H1 (cell line): ENCODE results near the gene AIG1. TPM values are rescaled to one million over a fixed set of nuclear protein-coding genes. Genes with fewer than 3 reads are reported as not detected.

Experiments used
- CTCF ChIA-PET: fragments of 300-600 bp; sonication (Branson Sonifier 250); formaldehyde crosslinking; loops from one replicate; lab custom pipeline; 2021; ENCODE audit not compliant: partially characterized antibody; lab: Charles Lee
- POLR2A ChIA-PET: fragments of 300-600 bp; sonication (Branson Sonifier 250); formaldehyde crosslinking; loops from one replicate; lab custom pipeline; 2021; ENCODE audit warnings: inconsistent platforms; ENCODE audit not compliant: partially characterized antibody; lab: Charles Lee
- DNase-seq, 2 experiments: peaks; one replicate each; pipeline versions ENCODE4 v3.0.0 to v3.0.0-alpha.2; 2010 to 2022; ENCODE audit warnings: low spot score in 2 of 2, low read depth in 1 of 2, mixed read lengths in 1 of 2
- FAIRE-seq: peaks from 2 replicates; lab custom pipeline; 2011; peaks lifted over from hg19 to GRCh38; lab: Jason Lieb, UNC
- H2AFZ ChIP-seq: 2 replicates; pipeline ENCODE4 v1.8.1; 2012; ENCODE audit warnings: low read length, inconsistent platforms
- H2AK5ac ChIP-seq: 2 replicates; pipeline ENCODE4 v1.6.1; 2013; ENCODE audit warnings: low read depth, low read length
- H2BK120ac ChIP-seq: replicated peaks from 2 replicates; pipeline ENCODE3; 2013; ENCODE audit warnings: low read depth, low read length, inconsistent platforms
- H2BK12ac ChIP-seq: 2 replicates; pipeline ENCODE4 v1.6.1; 2013; ENCODE audit warnings: low read depth, low read length
- H2BK15ac ChIP-seq: 2 replicates; pipeline ENCODE4 v1.6.1; 2013; ENCODE audit warnings: low read length
- H2BK20ac ChIP-seq: 2 replicates; pipeline ENCODE4 v1.6.1; 2013; ENCODE audit warnings: low read length
- H2BK5ac ChIP-seq: 2 replicates; pipeline ENCODE4 v1.6.1; 2013; ENCODE audit warnings: low read depth, low read length
- H3K14ac ChIP-seq: 2 replicates; pipeline ENCODE4 v1.6.1; 2013; ENCODE audit warnings: inconsistent platforms; ENCODE audit not compliant: insufficient read length
- H3K18ac ChIP-seq: 2 replicates; pipeline ENCODE4 v1.6.1; 2013; ENCODE audit warnings: low read length; ENCODE audit errors: extremely low read depth
- H3K23ac ChIP-seq: 2 replicates; pipeline ENCODE4 v1.6.1; 2013; ENCODE audit warnings: inconsistent platforms; ENCODE audit not compliant: insufficient read length
- H3K23me2 ChIP-seq: 2 replicates; pipeline ENCODE4 v1.6.1; 2013; ENCODE audit warnings: low read depth, low read length
- H3K27ac ChIP-seq: 2 replicates; pipeline ENCODE4 v1.6.1; 2011; ENCODE audit warnings: low read depth, low read length, inconsistent platforms
- H3K27me3 ChIP-seq, 4 experiments: replicated peaks in 1 of 4; 1 replicate in 1 of 4; 2 replicates in 3 of 4; pipeline versions ENCODE4 v1.6.1 to v1.8.1; 2011 to 2013; ENCODE audit warnings: low read length in 3 of 4, mild to moderate bottlenecking in 3 of 4, inconsistent platforms in 2 of 4, mixed read lengths in 2 of 4, moderate library complexity in 1 of 4; ENCODE audit not compliant: control insufficient read depth in 3 of 4, insufficient read depth in 3 of 4; ENCODE audit errors: extremely low read depth in 1 of 4
- H3K36me3 ChIP-seq, 4 experiments: 2 replicates each; pipeline versions ENCODE4 v1.6.1 to v1.8.1; 2011 to 2013; ENCODE audit warnings: mild to moderate bottlenecking in 4 of 4, low read length in 3 of 4, moderate library complexity in 2 of 4, control low read depth in 1 of 4, inconsistent platforms in 1 of 4; ENCODE audit not compliant: insufficient read depth in 4 of 4, control insufficient read depth in 2 of 4
- H3K4ac ChIP-seq: replicated peaks from 2 replicates; pipeline ENCODE3; 2013; ENCODE audit warnings: low read length, low read depth, mixed read lengths, inconsistent platforms; ENCODE audit not compliant: insufficient read length
- H3K4me1 ChIP-seq, 4 experiments: replicated peaks in 1 of 4; 1 replicate in 1 of 4; 2 replicates in 3 of 4; pipeline versions ENCODE4 v1.6.1 to v1.8.1; 2011 to 2013; ENCODE audit warnings: low read length in 3 of 4, inconsistent platforms in 2 of 4, mixed read lengths in 1 of 4; ENCODE audit not compliant: insufficient read depth in 4 of 4, control insufficient read depth in 3 of 4
- H3K4me2 ChIP-seq, 2 experiments: 2 replicates each; pipeline versions ENCODE4 v1.6.1 to v1.8.1; 2011 to 2013; ENCODE audit warnings: low read depth in 2 of 2, low read length in 2 of 2, control low read depth in 1 of 2, inconsistent platforms in 1 of 2, mild to moderate bottlenecking in 1 of 2; ENCODE audit not compliant: insufficient read depth in 1 of 2
- H3K4me3 ChIP-seq, 4 experiments: fragments of 200-600, 300-600 bp in 1 of 4; sonication (generic), shearing (Covaris generic), sonication (Bioruptor Twin) in 1 of 4; 2 replicates each; pipeline versions ENCODE4 v1.5.1 to v1.8.1; 2011 to 2016; ENCODE audit warnings: low read length in 4 of 4, low read depth in 3 of 4, control low read depth in 2 of 4, inconsistent platforms in 2 of 4, mild to moderate bottlenecking in 2 of 4, mixed read lengths in 1 of 4, moderate library complexity in 1 of 4; ENCODE audit not compliant: insufficient read depth in 2 of 4; ENCODE audit errors: extremely low read depth in 1 of 4
- H3K56ac ChIP-seq: replicated peaks from 2 replicates; pipeline ENCODE3; 2013; ENCODE audit warnings: low read depth, mild to moderate bottlenecking, mixed read lengths, low read length, inconsistent platforms; ENCODE audit not compliant: insufficient read length
- H3K79me1 ChIP-seq: 2 replicates; pipeline ENCODE4 v1.6.1; 2013; ENCODE audit warnings: low read depth, low read length, control low read depth
- H3K79me2 ChIP-seq, 2 experiments: 2 replicates each; pipeline versions ENCODE4 v1.6.1 to v1.8.1; 2012 to 2013; ENCODE audit warnings: low read length in 2 of 2, mild to moderate bottlenecking in 2 of 2, inconsistent platforms in 1 of 2; ENCODE audit not compliant: insufficient read depth in 2 of 2, control insufficient read depth in 1 of 2
- H3K9ac ChIP-seq, 4 experiments: replicated peaks in 1 of 4; 1 replicate in 1 of 4; 2 replicates in 3 of 4; pipeline versions ENCODE4 v1.6.1 to v1.8.1; 2011 to 2013; ENCODE audit warnings: low read depth in 3 of 4, low read length in 3 of 4, control low read depth in 2 of 4, mild to moderate bottlenecking in 2 of 4, moderate library complexity in 2 of 4, inconsistent platforms in 1 of 4; ENCODE audit errors: extremely low read depth in 1 of 4
- H3K9me3 ChIP-seq, 2 experiments: 2 replicates each; pipeline versions ENCODE4 v1.6.1 to v1.8.1; 2012 to 2013; ENCODE audit warnings: mild to moderate bottlenecking in 2 of 2, moderate library complexity in 2 of 2, control low read depth in 1 of 2, inconsistent platforms in 1 of 2, low read depth in 1 of 2, low read length in 1 of 2, mixed read lengths in 1 of 2; ENCODE audit not compliant: insufficient read depth in 2 of 2
- H4K20me1 ChIP-seq, 2 experiments: replicated peaks in 1 of 2; 2 replicates each; pipeline versions ENCODE3 to v1.8.1; 2011 to 2013; ENCODE audit warnings: inconsistent platforms in 2 of 2, low read length in 2 of 2, mild to moderate bottlenecking in 1 of 2; ENCODE audit not compliant: insufficient read depth in 2 of 2, control insufficient read depth in 1 of 2
- H4K5ac ChIP-seq: 2 replicates; pipeline ENCODE4 v1.6.1; 2013; ENCODE audit warnings: low read length, low read depth, mixed read lengths, inconsistent platforms; ENCODE audit not compliant: insufficient read length
- H4K8ac ChIP-seq: 2 replicates; pipeline ENCODE4 v1.8.0; 2013; ENCODE audit warnings: mild to moderate bottlenecking, moderate library complexity, low read length, inconsistent platforms; ENCODE audit not compliant: insufficient read depth; ENCODE audit errors: extremely low read depth
- H4K91ac ChIP-seq: replicated peaks from 2 replicates; pipeline ENCODE3; 2013; ENCODE audit warnings: low read length, mixed read lengths, inconsistent platforms; ENCODE audit not compliant: insufficient read length
- BACH1 ChIP-seq: IDR thresholded peaks from 2 replicates; pipeline ENCODE4 v1.6.1; 2012; ENCODE audit warnings: low read length, improper control_type of control experiment
- CHD1 ChIP-seq: IDR thresholded peaks from 2 replicates; pipeline ENCODE4 v1.6.1; 2012; ENCODE audit warnings: low read depth, low read length, improper control_type of control experiment
- CREB1 ChIP-seq: IDR thresholded peaks from 2 replicates; pipeline ENCODE4 v1.6.1; 2012; ENCODE audit warnings: inconsistent platforms
- EP300 ChIP-seq, 2 experiments: IDR thresholded peaks; 1 replicate in 1 of 2; 2 replicates in 1 of 2; pipeline ENCODE4 v1.6.1; 2011 to 2012; ENCODE audit warnings: low read depth in 2 of 2, low read length in 2 of 2, mild to moderate bottlenecking in 2 of 2, borderline replicate concordance in 1 of 2, inconsistent platforms in 1 of 2, moderate library complexity in 1 of 2
- KDM4A ChIP-seq: IDR thresholded peaks from one replicate; pipeline ENCODE4 v1.7.1; 2012; ENCODE audit warnings: low read depth, mild to moderate bottlenecking, moderate library complexity, low read length, inconsistent platforms; ENCODE audit not compliant: severe bottlenecking
- PHF8 ChIP-seq: fragments of 200-600 bp; sonication (generic); conservative IDR thresholded peaks from 2 replicates; pipeline ENCODE4 v1.7.1; 2012; ENCODE audit warnings: low read depth, mild to moderate bottlenecking, inconsistent platforms, low read length, moderate library complexity
- POLR2A ChIP-seq, 2 experiments: IDR thresholded peaks; 1 replicate in 1 of 2; 2 replicates in 1 of 2; pipeline ENCODE4 v1.6.1; 2011; ENCODE audit warnings: low read depth in 2 of 2, low read length in 2 of 2, mild to moderate bottlenecking in 2 of 2; ENCODE audit errors: control extremely low read depth in 1 of 2
- POLR2AphosphoS5 ChIP-seq: IDR thresholded peaks from 2 replicates; pipeline ENCODE4 v1.6.1; 2011; ENCODE audit warnings: low read depth, low read length
- RFX5 ChIP-seq: IDR thresholded peaks from 2 replicates; pipeline ENCODE4 v1.6.1; 2011; ENCODE audit warnings: low read depth, low read length, improper control_type of control experiment, borderline replicate concordance
- RNF2 ChIP-seq: fragments of 200-900, 300-1000 bp; sonication (generic); IDR thresholded peaks from 2 replicates; pipeline ENCODE4 v1.7.1; 2016; ENCODE audit warnings: borderline replicate concordance, low read depth, mild to moderate bottlenecking, antibody characterized with exemption, low read length; ENCODE audit not compliant: poor library complexity, severe bottlenecking; ENCODE audit errors: missing control alignments
- RXRA ChIP-seq: IDR thresholded peaks from 2 replicates; pipeline ENCODE4 v1.6.1; 2011; ENCODE audit warnings: low read depth, mild to moderate bottlenecking, low read length, moderate library complexity; ENCODE audit not compliant: insufficient read depth
- SAP30 ChIP-seq: fragments of 300-600 bp; sonication (generic); IDR thresholded peaks from 2 replicates; pipeline ENCODE4 v1.7.1; 2012; ENCODE audit warnings: low read length, moderate library complexity, mild to moderate bottlenecking, inconsistent platforms; ENCODE audit not compliant: insufficient read depth, insufficient replicate concordance
- SIX5 ChIP-seq: IDR thresholded peaks from 2 replicates; pipeline ENCODE4 v1.6.1; 2011; ENCODE audit warnings: mild to moderate bottlenecking, low read depth, low read length
- SP4 ChIP-seq: IDR thresholded peaks from 2 replicates; pipeline ENCODE4 v1.6.1; 2012; ENCODE audit warnings: low read length, inconsistent platforms
- WGBS, 2 experiments: shearing (Covaris generic) in 1 of 2; methylation state at CpG; one replicate each; pipeline versions ENCODE4 v1.1.6 to v1.1.7; 2013 to 2015; ENCODE audit warnings: low lambda C conversion rate in 2 of 2, mixed read lengths in 2 of 2, inconsistent platforms in 1 of 2, low coverage in 1 of 2, missing lambda C conversion rate in 1 of 2; ENCODE audit not compliant: insufficient replicate concordance in 2 of 2, insufficient coverage in 1 of 2, insufficient read length in 1 of 2; ENCODE audit errors: extremely low coverage in 1 of 2, missing lambda C conversion rate in 1 of 2; 5-methylcytosine and 5-hydroxymethylcytosine counted together
- polyA plus RNA-seq, 7 experiments: library from polyadenylated mRNA; depleted of rRNA in 3 of 7; stranded (reverse) in 5 of 7; unstranded in 2 of 7; fragments of >200 nt in 5 of 7; fragments of 200-250 nt in 2 of 7; gene quantifications; 1 replicate in 5 of 7; 2 replicates in 1 of 7; 4 replicates in 1 of 7; pipeline versions ENCODE4 v1.2.1 to v1.2.3, GENCODE V29; 2011 to 2013; ENCODE audit warnings: missing spikeins in 2 of 7, mixed read lengths in 2 of 7
- total RNA-seq: library from RNA; stranded (reverse); fragmentation: NEBNext Ultra II Directional; extraction: Animal tissue kit (Norgen Biotek cat#: 25700); gene quantifications from 2 replicates; pipeline ENCODE4 v1.2.1, GENCODE V29; 2021
- TF ChIP-seq, protein P1 (sequence below): IDR thresholded peaks from 2 replicates; pipeline ENCODE4 v1.6.1; 2012; ENCODE audit warnings: inconsistent platforms

Gene AIG1
- total and polyA plus RNA-seq, 2 of the 8 experiments (the other 6 are each of a cell fraction or from before 2014, with no cell fraction given): 56.6 to 58.4 TPM

DNA sequence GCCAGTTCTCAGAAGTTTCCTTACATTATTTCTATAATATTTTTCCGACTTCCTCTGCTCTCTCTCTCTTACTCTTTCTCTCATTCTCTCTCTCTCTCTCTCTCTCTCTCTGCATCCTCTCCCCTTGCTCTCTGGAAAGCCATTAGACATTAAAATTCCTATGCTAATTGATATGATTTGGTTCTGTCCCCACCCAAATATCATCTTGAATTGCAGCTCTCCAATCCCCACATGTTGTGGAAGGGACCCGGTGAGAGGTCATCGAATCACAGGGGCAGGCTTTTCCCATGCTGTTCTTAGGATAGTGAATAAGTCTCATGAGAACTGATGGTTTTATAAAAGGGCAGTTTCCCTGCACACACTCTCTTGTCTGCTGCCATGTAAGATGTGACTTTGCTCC is 315.7 kb downstream of the AIG1 start:
- Histone ChIP-seq H3K9ac (no peak overlapping the region), H4K91ac (no peak overlapping the region), H3K4me1 (no peaks in the 10 kb centered on the region), H2BK15ac (no peak overlapping the region), H3K9me3 (no peaks in the 10 kb centered on the region), H3K18ac (no peak overlapping the region), H3K27ac (no peak overlapping the region), H3K14ac (no peak overlapping the region), H3K27me3 (no peaks in the 10 kb centered on the region), H2BK5ac (no peak overlapping the region), H2BK20ac (no peak overlapping the region), H2BK12ac (no peak overlapping the region), H4K8ac (no peak overlapping the region), H3K4ac (no peak overlapping the region), H3K23ac (no peak overlapping the region), H3K4me2 (no peak overlapping the region), H2AFZ (no peak overlapping the region), H3K23me2 (peaks cover 3% of the 10 kb centered on the region; the same call in 1 of the 2 replicates), H4K5ac (no peak overlapping the region), H3K79me1 (no peaks in the 10 kb centered on the region), H2AK5ac (no peak overlapping the region), H3K4me3 (no peak overlapping the region), H3K79me2 (no peaks in the 10 kb centered on the region), H4K20me1 (no peaks in the 10 kb centered on the region), H3K36me3 (no peaks in the 10 kb centered on the region), H3K56ac (no peak overlapping the region), H2BK120ac (no peak overlapping the region)
- 94% methylated on average over 3 of the region's 3 CpGs; no CpG with 5 or more reads in 1 of the 2 experiments for WGBS, 2 experiments
- POLR2A ChIA-PET: no interaction called here
- DNase-seq (no peak), FAIRE-seq (no peak)
- CTCF ChIA-PET: no interaction called here
- TF ChIP-seq EP300 (IDR thresholded peaks at IDR 0.05; ENCODE audit: borderline replicate concordance in 1 of 2, low read depth in 2 of 2, low read length in 2 of 2) (no peak), KDM4A (no peak), RNF2 (no peak), RXRA (no peak), SIX5 (no peak), PHF8 (no peak), SAP30 (no peak), BACH1 (no peak), CHD1 (no peak), RFX5 (no peak), POLR2A (IDR thresholded peaks at IDR 0.05; ENCODE audit: control extremely low read depth in 1 of 2, low read depth in 2 of 2, low read length in 2 of 2) (no peak), SP4 (no peak), POLR2AphosphoS5 (no peak), CREB1 (no peak)
- TF ChIP-seq, protein P1, sequence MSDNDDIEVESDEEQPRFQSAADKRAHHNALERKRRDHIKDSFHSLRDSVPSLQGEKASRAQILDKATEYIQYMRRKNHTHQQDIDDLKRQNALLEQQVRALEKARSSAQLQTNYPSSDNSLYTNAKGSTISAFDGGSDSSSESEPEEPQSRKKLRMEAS: no peak
